WTC11 (cell line): ENCODE data around the gene CCDC201.

Experiments
- ATF1 ChIP-seq: sonication (generic); formaldehyde crosslinking; IDR thresholded peaks from 2 replicates; pipeline ENCODE4 v1.8.1; 2023; ENCODE audit warnings: mild to moderate bottlenecking, moderate library complexity, missing genetic modification reagents
- ATF2 ChIP-seq: sonication (generic); formaldehyde crosslinking; IDR thresholded peaks from 2 replicates; pipeline ENCODE4 v1.8.1; 2022; ENCODE audit warnings: low read depth, missing genetic modification reagents, borderline replicate concordance
- ATF3 ChIP-seq: sonication (generic); formaldehyde crosslinking; conservative IDR thresholded peaks from 2 replicates; pipeline ENCODE4 v1.8.1; 2022; ENCODE audit warnings: mild to moderate bottlenecking, missing genetic modification reagents
- CTCF ChIP-seq: fragments of 200-600 bp; IDR thresholded peaks from 2 replicates; pipeline ENCODE4 v1.8.0; 2022; ENCODE audit warnings: antibody characterized with exemption
- NR1H2 ChIP-seq: sonication (generic); formaldehyde crosslinking; IDR thresholded peaks from 2 replicates; pipeline ENCODE4 v1.9.0; 2021; ENCODE audit warnings: mild to moderate bottlenecking, moderate library complexity, missing genetic modification reagents
- NR2C2 ChIP-seq: sonication (generic); formaldehyde crosslinking; IDR thresholded peaks from 2 replicates; pipeline ENCODE4 v1.8.0; 2022; ENCODE audit warnings: mild to moderate bottlenecking, missing genetic modification reagents
- NR3C1 ChIP-seq: sonication (generic); formaldehyde crosslinking; conservative IDR thresholded peaks from 2 replicates; pipeline ENCODE4 v1.8.1; 2023; ENCODE audit warnings: low read depth, mild to moderate bottlenecking, missing genetic modification reagents
- PRDM15 ChIP-seq: sonication (generic); formaldehyde crosslinking; IDR thresholded peaks from 2 replicates; pipeline ENCODE4 v1.8.0; 2022; ENCODE audit warnings: missing genetic modification reagents
- SOX15 ChIP-seq: fragments of 250-450 bp; sonication (Bioruptor Pico); IDR thresholded peaks from 2 replicates; pipeline ENCODE4 v1.9.0; 2021; ENCODE audit warnings: mild to moderate bottlenecking
- TEAD1 ChIP-seq: sonication (generic); formaldehyde crosslinking; IDR thresholded peaks from 2 replicates; pipeline ENCODE4 v1.8.0; 2022; ENCODE audit warnings: mild to moderate bottlenecking, missing genetic modification reagents
- USF2 ChIP-seq: sonication (generic); formaldehyde crosslinking; IDR thresholded peaks from 2 replicates; pipeline ENCODE4 v1.8.1; 2023; ENCODE audit warnings: mild to moderate bottlenecking, missing genetic modification reagents, moderate library complexity
- ZBTB43 ChIP-seq: sonication (generic); formaldehyde crosslinking; IDR thresholded peaks from 2 replicates; pipeline ENCODE4 v1.8.1; 2023; ENCODE audit warnings: mild to moderate bottlenecking, missing genetic modification reagents
- ZNF281 ChIP-seq: sonication (generic); formaldehyde crosslinking; IDR thresholded peaks from 2 replicates; pipeline ENCODE4 v1.8.0; 2023; ENCODE audit warnings: mild to moderate bottlenecking, missing genetic modification reagents
- ZNF416 ChIP-seq: fragments of 250-450 bp; sonication (Bioruptor Pico); IDR thresholded peaks from 2 replicates; pipeline ENCODE4 v1.9.0; 2021; ENCODE audit warnings: mild to moderate bottlenecking, inconsistent platforms

- TF ChIP-seq ZNF281, result no peak
- TF ChIP-seq CTCF, result no peak
- TF ChIP-seq ZNF416 (CRISPR knock-in tag), result no peak
- TF ChIP-seq TEAD1 (CRISPR knock-in tag), result no peak
- no peak for TF ChIP-seq NR3C1
- no peak for TF ChIP-seq USF2 (CRISPR knock-in tag)
- TF ChIP-seq ATF2 (CRISPR knock-in tag), result no peak
- no peak for TF ChIP-seq ZBTB43 (CRISPR knock-in tag)
- TF ChIP-seq ATF3 (CRISPR knock-in tag), result no peak
- no peak for TF ChIP-seq NR1H2
- no peak for TF ChIP-seq ATF1 (CRISPR knock-in tag)
- TF ChIP-seq SOX15 (CRISPR knock-in tag), result no peak
- no peak for TF ChIP-seq PRDM15
- no peak for TF ChIP-seq NR2C2
Observed at GRCh38 chr7:45893374-45893995, 20.6 kb upstream of the CCDC201 start.
